Small intestine (tissue), 7 donors: ENCODE data around the gene ANKRD55. TPM values are rescaled to one million over a fixed set of nuclear protein-coding genes. Genes with fewer than 3 reads are reported as not detected.
A peak's percentile ranks its signal among the peaks of the same experiment; 100 is the strongest.
"Not testable (repeated sequence)": the region's sequence is repeated elsewhere in the genome, so short reads cannot be mapped to it uniquely, and the experiment has no call there.

Source experiments
- DNase-seq, 2 donors: peaks; one replicate each; pipeline versions ENCODE4 v3.0.0 to v3.0.0-alpha.2; 2013
- FAIRE-seq: peaks from 2 replicates; lab custom pipeline; 2012; peaks lifted over from hg19 to GRCh38; lab: Jason Lieb, UNC
- H3K27ac ChIP-seq, 3 donors: one replicate each; pipeline ENCODE4 v1.5.1; 2013; ENCODE audit warnings: low read length in 2 of 3, mild to moderate bottlenecking in 2 of 3, control low read depth in 1 of 3, inconsistent platforms in 1 of 3, low read depth in 1 of 3, moderate library complexity in 1 of 3
- H3K27me3 ChIP-seq, 3 donors: one replicate each; pipeline ENCODE4 v1.6.1; 2013; ENCODE audit warnings: low read length in 3 of 3, inconsistent platforms in 1 of 3; ENCODE audit not compliant: control insufficient read depth in 3 of 3, insufficient read depth in 3 of 3
- H3K36me3 ChIP-seq, 3 donors: one replicate each; pipeline ENCODE4 v1.6.1; 2013; ENCODE audit warnings: low read length in 3 of 3, inconsistent platforms in 1 of 3, low read depth in 1 of 3, mild to moderate bottlenecking in 1 of 3, moderate library complexity in 1 of 3; ENCODE audit not compliant: control insufficient read depth in 3 of 3, insufficient read depth in 2 of 3
- H3K4me1 ChIP-seq, 3 donors: one replicate each; pipeline ENCODE4 v1.6.1; 2013; ENCODE audit warnings: low read length in 2 of 3, inconsistent platforms in 1 of 3, low read depth in 1 of 3, mild to moderate bottlenecking in 1 of 3, moderate library complexity in 1 of 3; ENCODE audit not compliant: control insufficient read depth in 3 of 3, insufficient read depth in 2 of 3
- H3K4me3 ChIP-seq, 3 donors: one replicate each; pipeline ENCODE4 v1.5.1; 2013; ENCODE audit warnings: low read length in 3 of 3, control low read depth in 1 of 3, inconsistent platforms in 1 of 3, low read depth in 1 of 3, mild to moderate bottlenecking in 1 of 3, moderate library complexity in 1 of 3
- H3K9me3 ChIP-seq, 2 donors: one replicate each; pipeline ENCODE4 v1.6.1; 2013; ENCODE audit warnings: low read depth in 1 of 2, low read length in 1 of 2; ENCODE audit not compliant: control insufficient read depth in 2 of 2, insufficient read depth in 1 of 2
- WGBS, 3 donors: extraction: QIAGEN DNeasy Blood & Tissue Kit; methylation state at CpG; one replicate each; pipeline ENCODE4 v1.1.7; 2013; 5-methylcytosine and 5-hydroxymethylcytosine counted together
- polyA plus RNA-seq, 4 donors: library from polyadenylated mRNA; stranded (reverse) in 3 of 4; unstranded in 1 of 4; fragments of 200-250 nt in 3 of 4; fragments of 120-200 nt in 1 of 4; gene quantifications; one replicate each; pipeline versions ENCODE4 v1.2.1 to v1.2.3, GENCODE V29; 2013
- donor health status: healthy with polysubstance abuse.
- donor health status: control.
- donor health status: control.
- donor health status: Bipolar disorder and iron deficiency.
- donor health status: healthy.

ANKRD55 gene
- polyA plus RNA-seq, 4 donors: 0.10 to 0.13 TPM; not detected in 2

GRCh38 chr5:56083286-56083854 lies 149.8 kb downstream of the ANKRD55 start:
- Histone ChIP-seq H3K36me3 (no peaks in the 10 kb centered on the region), H3K27me3 (no peaks in the 10 kb centered on the region), H3K4me1 (peaks cover 0 to 3% (median under 1%) of the 10 kb centered on the region in 3 donors), H3K27ac (no peak overlapping the region), H3K9me3 (peaks cover 0 to 3% of the 10 kb centered on the region in 2 donors), H3K4me3 (no peak overlapping the region)
- DNase-seq (no peak), FAIRE-seq (no peak)
- 91 to 97% (median 92%) methylated on average over 20 of the region's 20 CpGs for WGBS, 3 donors

DNA sequence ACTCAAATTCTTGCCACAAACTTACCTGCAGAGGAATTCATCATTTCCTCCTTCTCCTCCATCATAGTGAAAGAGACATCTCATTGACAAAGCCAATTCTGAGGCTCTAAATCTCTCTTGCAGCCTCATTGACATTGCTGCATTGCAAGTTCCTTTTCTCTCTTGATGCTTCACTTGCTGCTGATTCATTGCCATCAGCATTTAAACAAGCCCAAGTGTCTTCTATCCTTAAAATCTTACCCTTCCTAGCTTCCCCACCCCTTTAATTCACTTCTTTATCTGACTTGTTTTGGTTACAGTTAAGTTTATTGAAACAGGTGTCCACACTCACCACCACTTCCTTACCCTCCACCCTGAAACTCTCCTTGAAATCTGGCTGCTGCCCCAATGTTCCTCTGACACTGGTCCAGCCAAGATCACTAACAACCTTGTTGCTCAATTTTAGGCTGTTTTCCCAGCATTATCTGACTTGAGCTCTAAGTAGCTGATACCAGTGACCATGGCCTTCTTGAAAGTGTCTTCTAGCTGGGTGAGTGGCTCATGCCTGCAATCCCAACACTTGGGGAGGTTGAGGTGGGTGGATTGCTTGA lies 152.0 kb downstream of the ANKRD55 start:
- not testable (repeated sequence) for DNase-seq, H3K27me3 ChIP-seq, FAIRE-seq, H3K4me3 ChIP-seq, H3K36me3 ChIP-seq, H3K4me1 ChIP-seq, H3K9me3 ChIP-seq, H3K27ac ChIP-seq

DNA sequence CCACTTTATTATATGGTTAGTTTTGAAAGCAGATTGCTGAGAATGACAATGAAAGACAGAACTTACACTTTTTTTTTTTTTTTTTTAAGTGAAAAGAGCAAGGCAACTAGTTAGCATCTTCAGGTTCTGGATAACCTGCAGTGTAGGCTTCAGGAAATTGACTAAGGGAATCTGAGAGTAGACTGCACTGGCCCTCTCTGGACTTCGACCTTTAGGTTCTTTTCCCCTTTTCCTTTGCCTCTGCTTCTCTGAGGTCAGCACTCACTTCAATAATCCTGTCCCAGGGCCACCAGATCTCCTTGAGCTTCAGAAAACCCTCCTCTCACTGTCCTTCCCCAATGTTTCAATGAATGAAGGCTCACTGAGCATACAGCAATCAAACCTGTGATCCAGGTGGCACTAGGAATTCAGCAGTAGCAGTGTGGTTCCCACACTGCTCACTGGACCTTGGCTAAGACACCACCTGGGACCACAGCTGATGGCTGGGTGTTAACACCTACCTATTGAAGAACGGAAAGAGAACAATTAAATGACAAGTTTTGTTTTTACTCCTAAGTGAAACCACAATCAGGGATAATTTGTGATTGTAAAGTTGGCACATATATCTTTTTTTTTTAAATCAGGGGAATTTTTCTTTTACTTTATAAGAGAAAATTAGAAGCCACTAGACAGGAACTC lies 152.6 kb downstream of the ANKRD55 start:
- peak overlapping the region in 1 of 3 donors; percentile 67 for H3K27ac ChIP-seq
- WGBS, 3 donors: 27 to 55% (median 44%) methylated on average over 2 of the region's 2 CpGs

GRCh38 chr5:56079157-56079500 lies 154.0 kb downstream of the ANKRD55 start:
- not testable (repeated sequence) for H3K36me3 ChIP-seq, H3K27me3 ChIP-seq, DNase-seq, FAIRE-seq, H3K9me3 ChIP-seq, H3K4me1 ChIP-seq, H3K4me3 ChIP-seq, H3K27ac ChIP-seq
- WGBS, 3 donors: 88 to 97% (median 90%) methylated on average over 5 of the region's 5 CpGs

More for the DNA sequence above, 152.6 kb downstream of the ANKRD55 start:
- Histone ChIP-seq H3K4me3 (no peak overlapping the region), H3K4me1 (peaks cover 0 to 3% (median 0%) of the 10 kb centered on the region in 3 donors), H3K36me3 (no peaks in the 10 kb centered on the region), H3K9me3 (peaks cover 0 to 3% of the 10 kb centered on the region in 2 donors), H3K27me3 (no peaks in the 10 kb centered on the region)
- DNase-seq (no peak), FAIRE-seq (no peak)

DNA sequence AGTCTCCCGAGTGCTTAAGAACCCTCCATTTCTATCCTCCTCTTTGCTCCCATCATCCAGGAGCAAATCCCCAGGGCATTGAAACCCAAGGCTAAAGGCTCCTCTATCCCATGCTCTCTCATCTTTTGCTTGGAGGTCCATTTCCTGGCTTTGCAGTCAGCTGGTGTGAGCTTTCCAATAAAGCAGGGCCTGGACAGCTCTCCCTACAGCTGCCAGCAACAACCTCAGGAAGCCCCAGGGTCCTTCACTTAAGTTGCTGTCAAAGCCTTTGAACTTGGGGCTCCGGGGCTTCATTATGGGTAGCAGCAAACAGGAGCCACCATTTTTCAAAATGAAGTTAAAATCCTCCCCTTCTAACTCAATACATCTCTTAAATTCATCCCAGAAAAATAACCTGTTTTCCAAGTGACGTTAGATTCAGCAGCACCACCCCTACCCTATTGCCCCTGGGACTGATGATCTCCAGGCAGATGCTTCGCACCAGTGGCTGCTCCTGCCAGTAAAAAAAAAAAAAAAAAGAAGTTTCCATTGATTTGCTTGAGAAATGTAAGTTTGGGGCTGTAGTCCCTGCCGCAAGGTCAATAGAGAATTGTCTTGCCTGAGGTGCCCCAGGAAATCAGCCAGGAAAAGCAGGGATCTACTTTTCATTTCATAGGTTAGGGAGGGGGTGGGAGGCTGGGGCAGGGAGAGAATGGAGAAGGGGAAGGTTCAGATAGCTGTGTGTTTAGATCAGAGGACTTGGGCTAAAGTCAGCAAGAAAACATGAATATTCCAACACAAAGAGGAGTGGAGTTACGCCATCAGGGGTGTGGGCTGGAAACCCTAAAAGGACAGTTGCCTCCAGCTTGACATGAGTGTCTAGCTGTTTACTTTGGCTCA lies 154.6 kb downstream of the ANKRD55 start:
- 76 to 93% (median 87%) methylated on average over 6 of the region's 6 CpGs for WGBS, 3 donors
- Histone ChIP-seq H3K27me3 (no peaks in the 10 kb centered on the region), H3K4me3 (no peak overlapping the region), H3K27ac (peak overlapping the region in 1 of 3 donors; percentile 12), H3K9me3 (peaks cover 0 to 3% of the 10 kb centered on the region in 2 donors), H3K36me3 (no peaks in the 10 kb centered on the region), H3K4me1 (peaks cover 0 to 3% (median 0%) of the 10 kb centered on the region in 3 donors)
- DNase-seq (no peak), FAIRE-seq (no peak)

GRCh38 chr5:56077796-56078233 lies 155.3 kb downstream of the ANKRD55 start:
- Histone ChIP-seq H3K36me3 (no peaks in the 10 kb centered on the region), H3K4me1 (peaks cover 0 to 3% (median 0%) of the 10 kb centered on the region in 3 donors), H3K4me3 (no peak overlapping the region), H3K27me3 (no peaks in the 10 kb centered on the region), H3K27ac (peak overlapping the region in 1 of 3 donors; percentile 12), H3K9me3 (no peaks in the 10 kb centered on the region)
- no peak for DNase-seq
- 89 to 93% (median 92%) methylated on average over 7 of the region's 7 CpGs for WGBS, 3 donors
- no peak for FAIRE-seq

DNA sequence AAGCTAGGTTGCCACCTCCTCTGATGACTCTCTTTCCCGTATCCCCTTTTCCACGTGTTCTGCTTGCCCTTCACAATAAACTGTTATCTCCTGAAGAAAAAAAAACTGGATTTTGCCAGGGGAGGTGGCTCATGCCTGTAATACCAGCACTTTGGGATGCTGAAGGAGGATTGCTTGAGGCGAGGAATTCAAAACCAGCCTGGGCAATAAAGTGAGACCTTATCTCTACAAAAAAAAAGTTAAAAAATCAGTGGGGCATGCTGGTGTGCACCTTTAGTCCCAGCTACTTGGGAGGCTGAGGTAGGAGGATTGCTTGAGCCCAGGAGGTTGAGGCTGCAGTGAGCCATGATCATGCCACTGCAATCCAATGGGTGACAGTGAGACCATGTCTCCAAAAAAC lies 156.6 kb downstream of the ANKRD55 start:
- Histone ChIP-seq H3K9me3 (no peaks in the 10 kb centered on the region), H3K27me3 (no peaks in the 10 kb centered on the region), H3K36me3 (no peaks in the 10 kb centered on the region), H3K4me1 (peaks cover 0 to 6% (median 0%) of the 10 kb centered on the region in 3 donors), H3K27ac (no peak overlapping the region), H3K4me3 (no peak overlapping the region)
- DNase-seq: no peak
- FAIRE-seq: no peak
- 67 to 91% (median 87%) methylated on average over 3 of the region's 3 CpGs for WGBS, 3 donors

DNA sequence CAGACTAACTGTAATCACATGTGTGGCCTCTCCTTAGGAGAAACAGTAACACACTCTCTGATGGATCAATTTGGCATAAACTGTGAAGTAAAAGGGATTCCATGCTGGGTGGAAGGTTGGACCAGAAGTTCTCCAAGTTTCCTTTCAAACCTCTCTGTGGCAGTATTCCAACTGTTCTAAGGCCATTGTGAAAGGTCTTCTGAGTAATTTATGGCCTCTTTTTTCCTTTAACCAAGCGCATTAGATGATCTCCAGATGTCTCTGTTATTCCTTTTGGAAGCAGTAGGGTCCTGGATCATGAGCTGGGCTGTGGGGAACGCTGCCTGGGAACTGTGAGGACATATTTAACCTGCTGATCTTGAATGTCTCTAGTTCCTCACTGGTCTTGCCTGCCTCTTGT lies 157.8 kb downstream of the ANKRD55 start:
- peaks cover 0 to 5% (median 2%) of the 10 kb centered on the region in 3 donors for H3K4me1 ChIP-seq
- no peaks in the 10 kb centered on the region for H3K27me3 ChIP-seq
- no peak overlapping the region for H3K4me3 ChIP-seq
- DNase-seq: no peak
- no peak for FAIRE-seq
- H3K36me3 ChIP-seq: no peaks in the 10 kb centered on the region
- H3K9me3 ChIP-seq: no peaks in the 10 kb centered on the region
- WGBS, 3 donors: 70 to 92% (median 88%) methylated on average over 2 of the region's 2 CpGs
- peak overlapping the region in 1 of 3 donors; percentile 1 for H3K27ac ChIP-seq
